Mucosa of descending colon (tissue), 3 donors: Measurements from ENCODE around the gene ONECUT1. TPM values are rescaled to one million over a fixed set of nuclear protein-coding genes. Genes with fewer than 3 reads are reported as not detected.

Experiments used
- ATAC-seq: fragments of 200-7000 bp; cut with Tn5 transposase; one replicate; pipeline ENCODE4 v1.9.1; 2020; ENCODE audit warnings: mild to moderate bottlenecking, moderate library complexity
- DNase-seq, 3 donors: peaks; one replicate each; pipeline ENCODE4 v3.0.0-alpha.2; 2020
- H3K36me3 ChIP-seq: fragments of 200-600 bp; one replicate; pipeline ENCODE4 v1.8.0; 2021; ENCODE audit warnings: low read depth, mild to moderate bottlenecking
- H3K4me1 ChIP-seq: fragments of 200-600 bp; one replicate; pipeline ENCODE4 v1.8.0; 2021; ENCODE audit warnings: low read depth, mild to moderate bottlenecking
- H3K4me3 ChIP-seq: fragments of 200-600 bp; one replicate; pipeline ENCODE4 v1.8.0; 2021; ENCODE audit warnings: mild to moderate bottlenecking
- H3K9me3 ChIP-seq: fragments of 200-600 bp; one replicate; pipeline ENCODE4 v1.8.0; 2021; ENCODE audit warnings: mild to moderate bottlenecking
- intact Hi-C, 2 donors: fragments of 100-400 bp; cut with DNase I in 1 of 2; cut with micrococcal nuclease in 1 of 2; formaldehyde crosslinking; loops; one replicate each; pipeline versions ENCODE4 v1.11.0 to v1.11.1; 2022; cut with DNase I, micrococcal nuclease
- total RNA-seq, 3 donors: library from RNA; stranded (reverse); fragmentation: NEBNext Ultra II Directional in 2 of 3; extraction: Animal tissue kit (Norgen Biotek cat#: 25700) in 2 of 3; gene quantifications; one replicate each; pipeline versions ENCODE4 v1.2.1 to v1.2.4, GENCODE V29; 2021 to 2023
- TF ChIP-seq, protein P1 (sequence below): fragments of 200-600 bp; IDR thresholded peaks from one replicate; pipeline ENCODE4 v1.8.0; 2022; ENCODE audit warnings: antibody characterized with exemption, mild to moderate bottlenecking
- donor health status: DM: no; HTN: no; CAD: no; lungs with moderate emphysema.
- donor health status: DM: no; HTN: no; CAD: no.
- donor health status: DM: no; HTN: yes; CAD: no.

The ONECUT1 gene
- total RNA-seq, 3 donors from 2014 or later, result not detected

DNA sequence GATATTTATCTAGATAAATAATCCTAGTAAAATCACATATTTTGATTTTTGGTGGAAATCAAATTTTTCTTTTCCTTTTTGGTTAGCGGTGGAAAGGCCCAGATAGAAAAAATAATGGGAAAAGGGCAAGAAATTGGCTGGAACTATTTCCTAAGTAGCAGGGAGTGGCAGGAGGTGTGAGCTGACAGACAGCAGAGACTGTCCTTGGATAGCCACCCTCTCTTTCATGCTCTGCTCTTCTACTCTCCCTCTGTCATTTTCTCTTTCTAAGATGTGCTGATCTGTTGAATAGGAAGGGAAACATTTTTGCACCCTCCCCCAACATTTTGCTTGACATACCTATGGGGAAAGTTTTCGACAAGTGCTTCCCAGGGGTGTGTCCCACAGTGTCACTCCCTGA, 18.9 kb upstream of the ONECUT1 start:
- no peak for DNase-seq

DNA sequence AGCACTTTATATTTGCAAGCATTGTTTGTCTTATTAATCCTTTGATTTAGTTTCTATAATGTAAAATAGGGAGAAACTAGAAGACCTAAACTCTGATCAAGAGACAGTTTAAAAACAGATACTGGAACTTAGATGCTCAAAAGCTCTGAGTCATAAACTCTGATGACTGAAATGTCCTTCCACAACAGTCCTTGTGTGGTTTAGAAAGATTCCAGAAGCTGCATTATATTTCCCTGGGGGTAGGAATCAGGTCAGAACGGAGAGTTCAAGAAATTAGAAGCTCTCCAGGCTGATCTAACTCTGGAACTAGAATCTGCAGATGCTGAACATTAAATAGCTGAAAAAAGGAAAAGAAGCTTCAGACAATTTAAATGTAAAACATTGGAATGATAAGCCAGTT, 18.3 kb upstream of the ONECUT1 start:
- Histone ChIP-seq H3K4me1 (peaks cover 24% of the 10 kb centered on the region), H3K4me3 (no peak overlapping the region), H3K9me3 (no peaks in the 10 kb centered on the region), H3K36me3 (no peaks in the 10 kb centered on the region)
- TF ChIP-seq, protein P1, sequence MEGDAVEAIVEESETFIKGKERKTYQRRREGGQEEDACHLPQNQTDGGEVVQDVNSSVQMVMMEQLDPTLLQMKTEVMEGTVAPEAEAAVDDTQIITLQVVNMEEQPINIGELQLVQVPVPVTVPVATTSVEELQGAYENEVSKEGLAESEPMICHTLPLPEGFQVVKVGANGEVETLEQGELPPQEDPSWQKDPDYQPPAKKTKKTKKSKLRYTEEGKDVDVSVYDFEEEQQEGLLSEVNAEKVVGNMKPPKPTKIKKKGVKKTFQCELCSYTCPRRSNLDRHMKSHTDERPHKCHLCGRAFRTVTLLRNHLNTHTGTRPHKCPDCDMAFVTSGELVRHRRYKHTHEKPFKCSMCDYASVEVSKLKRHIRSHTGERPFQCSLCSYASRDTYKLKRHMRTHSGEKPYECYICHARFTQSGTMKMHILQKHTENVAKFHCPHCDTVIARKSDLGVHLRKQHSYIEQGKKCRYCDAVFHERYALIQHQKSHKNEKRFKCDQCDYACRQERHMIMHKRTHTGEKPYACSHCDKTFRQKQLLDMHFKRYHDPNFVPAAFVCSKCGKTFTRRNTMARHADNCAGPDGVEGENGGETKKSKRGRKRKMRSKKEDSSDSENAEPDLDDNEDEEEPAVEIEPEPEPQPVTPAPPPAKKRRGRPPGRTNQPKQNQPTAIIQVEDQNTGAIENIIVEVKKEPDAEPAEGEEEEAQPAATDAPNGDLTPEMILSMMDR, result no peak
- DNase-seq (no peak), ATAC-seq (no peak)
- intact Hi-C loops, result no loop called here

More for the DNA sequence above, 18.9 kb upstream of the ONECUT1 start:
- intact Hi-C loops, result no loop called here
- H3K4me1 ChIP-seq, result peaks cover 19% of the 10 kb centered on the region
- no peaks in the 10 kb centered on the region for H3K36me3 ChIP-seq
- no peaks in the 10 kb centered on the region for H3K9me3 ChIP-seq
- no peak for ATAC-seq
- no peak overlapping the region for H3K4me3 ChIP-seq
- TF ChIP-seq, protein P1, result no peak

- ATAC-seq (no peak), DNase-seq (no peak)
- Histone ChIP-seq H3K36me3 (no peaks in the 10 kb centered on the region), H3K4me1 (peaks cover 26% of the 10 kb centered on the region), H3K9me3 (no peaks in the 10 kb centered on the region), H3K4me3 (no peak overlapping the region)
- intact Hi-C loops, result no loop called here
- TF ChIP-seq, protein P1, result no peak
These were observed 16.1 kb upstream of the ONECUT1 start for GRCh38 chr15:52806284-52806655.

DNA sequence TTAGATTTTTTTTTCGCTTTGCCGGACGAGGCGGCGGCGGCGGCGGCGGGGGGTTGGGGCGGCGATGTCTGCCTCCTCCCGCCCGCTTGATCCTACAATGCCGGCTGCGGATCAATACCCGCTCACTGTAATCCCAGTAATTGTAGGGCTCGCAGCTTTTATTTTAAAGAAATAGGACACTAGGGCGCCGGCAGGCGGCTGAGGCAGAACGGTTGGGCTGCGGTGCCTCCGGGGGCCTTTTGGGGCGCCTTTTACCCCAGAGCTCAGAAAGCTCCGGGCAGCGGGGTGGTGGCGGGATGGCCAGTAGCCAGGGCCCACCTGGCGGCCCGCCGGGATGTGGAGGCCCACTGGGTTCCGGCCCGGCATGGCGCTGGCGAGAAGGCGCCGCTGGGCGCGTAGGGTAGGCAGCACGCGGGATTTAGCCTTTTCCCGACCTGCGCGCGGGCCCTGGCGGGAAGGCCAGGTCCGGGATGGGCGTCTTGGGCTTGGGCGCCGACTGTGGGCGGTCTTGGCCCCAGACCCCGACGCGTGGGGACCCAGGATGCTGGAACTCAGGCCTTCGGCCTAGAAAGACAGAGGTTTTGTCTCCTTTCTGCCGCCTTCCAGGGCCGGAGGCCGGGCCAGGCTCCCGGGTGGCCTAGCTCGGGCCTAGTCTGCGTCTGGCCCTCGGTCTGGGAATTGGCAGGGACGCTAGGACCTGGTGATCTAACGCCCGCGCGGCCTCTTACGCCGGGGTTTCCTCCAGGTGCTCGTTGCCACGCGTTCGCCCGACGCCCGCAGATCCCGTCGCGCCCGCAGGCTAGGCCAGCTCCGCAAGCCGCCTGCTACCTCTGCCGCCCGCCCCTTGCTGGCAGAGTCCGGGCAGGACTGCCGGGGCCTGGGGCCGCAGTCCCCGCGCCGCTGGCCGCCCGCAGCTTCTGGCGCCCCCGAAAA, 15.5 kb upstream of the ONECUT1 start:
- TF ChIP-seq, protein P1, result no peak
- Histone ChIP-seq H3K4me3 (no peak overlapping the region), H3K4me1 (peaks cover 26% of the 10 kb centered on the region), H3K9me3 (no peaks in the 10 kb centered on the region), H3K36me3 (no peaks in the 10 kb centered on the region)
- intact Hi-C loops, result no loop called here
- peak in 2 of 3 donors; percentile 23 to 39 for DNase-seq
- ATAC-seq, result peak; percentile 46

- Histone ChIP-seq H3K36me3 (no peaks in the 10 kb centered on the region), H3K9me3 (no peaks in the 10 kb centered on the region), H3K4me3 (no peak overlapping the region), H3K4me1 (peaks cover 26% of the 10 kb centered on the region)
- DNase-seq (peak in 1 of 3 donors; percentile 20), ATAC-seq (no peak)
- intact Hi-C loops, result no loop called here
- TF ChIP-seq, protein P1, result no peak
These were observed 14.5 kb upstream of the ONECUT1 start for GRCh38 chr15:52804526-52805081.
